T-cell (primary cell): ENCODE data around the gene GPR156. TPM values are rescaled to one million over a fixed set of nuclear protein-coding genes. Genes with fewer than 3 reads are reported as not detected.

Source experiments
- ATAC-seq, 4 experiments: fragments of 200-7000 bp in 3 of 4; fragments of 150-1000 bp in 1 of 4; cut with Tn5 transposase; replicated peaks in 1 of 4; 1 replicate in 3 of 4; 2 replicates in 1 of 4; pipeline ENCODE4 v1.10.0; 2021; ENCODE audit warnings: moderate library complexity in 3 of 4, mild to moderate bottlenecking in 2 of 4, moderate number of reproducible peaks in 1 of 4
- CTCF ChIA-PET, 2 donors: fragments of 300-600 bp; sonication (Branson Sonifier 250); formaldehyde crosslinking; loops; one replicate each; lab custom pipeline; 2022; ENCODE audit warnings: antibody characterized with exemption in 2 of 2; lab: Charles Lee
- POLR2A ChIA-PET, 2 donors: fragments of 300-600 bp; sonication (Branson Sonifier 250); formaldehyde crosslinking; loops; one replicate each; lab custom pipeline; 2022; ENCODE audit warnings: antibody characterized with exemption in 2 of 2; lab: Charles Lee
- DNase-seq, 35 experiments: peaks; one replicate each; pipeline versions ENCODE4 v3.0.0 to v3.0.0-alpha.2; 2013 to 2023
- H3K27ac ChIP-seq: one replicate; pipeline ENCODE4 v1.5.1; 2013; ENCODE audit warnings: low read length
- H3K27me3 ChIP-seq, 2 experiments: replicated peaks in 1 of 2; 1 replicate in 1 of 2; 2 replicates in 1 of 2; pipeline versions ENCODE4 v1.6.1 to v1.7.0; 2013; ENCODE audit warnings: low read length in 1 of 2, mixed read lengths in 1 of 2; ENCODE audit not compliant: control insufficient read depth in 2 of 2, insufficient read depth in 2 of 2; ENCODE audit errors: extremely low read depth in 1 of 2
- H3K36me3 ChIP-seq, 2 donors: 1 replicate in 1 of 2; 2 replicates in 1 of 2; pipeline versions ENCODE4 v1.6.1 to v1.7.0; 2013; ENCODE audit warnings: low read length in 1 of 2; ENCODE audit not compliant: control insufficient read depth in 2 of 2, insufficient read depth in 1 of 2; ENCODE audit errors: extremely low read depth in 1 of 2
- H3K4me1 ChIP-seq, 2 experiments: 1 replicate in 1 of 2; 2 replicates in 1 of 2; pipeline versions ENCODE4 v1.6.1 to v1.7.0; 2013; ENCODE audit warnings: low read length in 2 of 2, mixed read lengths in 1 of 2; ENCODE audit not compliant: insufficient read depth in 2 of 2, control insufficient read depth in 1 of 2; ENCODE audit errors: extremely low read depth in 1 of 2
- H3K4me3 ChIP-seq, 2 donors: 1 replicate in 1 of 2; 2 replicates in 1 of 2; pipeline versions ENCODE4 v1.5.1 to v1.7.0; 2013; ENCODE audit warnings: mild to moderate bottlenecking in 2 of 2, low read length in 1 of 2, moderate library complexity in 1 of 2; ENCODE audit not compliant: control insufficient read depth in 1 of 2; ENCODE audit errors: extremely low read depth in 1 of 2
- H3K9me3 ChIP-seq: 2 replicates; pipeline ENCODE4 v1.7.0; 2013
- H3K27ac Mint-ChIP-seq, 2 donors: one replicate each; pipeline ENCODE4 v1.8.0; 2020 to 2021; ENCODE audit warnings: mild to moderate bottlenecking in 2 of 2, mixed read lengths in 2 of 2
- H3K27me3 Mint-ChIP-seq, 2 donors: one replicate each; pipeline ENCODE4 v1.8.0; 2021 to 2022; ENCODE audit warnings: mixed read lengths in 2 of 2
- H3K36me3 Mint-ChIP-seq: one replicate; pipeline ENCODE4 v1.8.0; 2021; ENCODE audit warnings: mixed read lengths
- H3K4me1 Mint-ChIP-seq, 3 donors: one replicate each; pipeline ENCODE4 v1.8.0; 2020 to 2022; ENCODE audit warnings: mixed read lengths in 3 of 3, mild to moderate bottlenecking in 1 of 3
- H3K4me3 Mint-ChIP-seq, 3 donors: one replicate each; pipeline ENCODE4 v1.8.0; 2020 to 2022; ENCODE audit warnings: mild to moderate bottlenecking in 3 of 3, mixed read lengths in 3 of 3, moderate library complexity in 3 of 3
- H3K9me3 Mint-ChIP-seq, 3 donors: one replicate each; pipeline ENCODE4 v1.8.0; 2020 to 2022; ENCODE audit warnings: mixed read lengths in 3 of 3
- WGBS: methylation state at CpG from one replicate; pipeline ENCODE4 v1.1.5; 2013; ENCODE audit warnings: missing lambda C conversion rate; ENCODE audit not compliant: insufficient coverage; 5-methylcytosine and 5-hydroxymethylcytosine counted together
- total RNA-seq, 35 experiments: library from RNA in 6 of 35; stranded (reverse) in 6 of 35; fragments of 120-200 nt in 1 of 35; gene quantifications; one replicate each; pipeline versions ENCODE4 v1.2.1 to v1.2.4 and lab custom pipeline; 2013 to 2026

Gene GPR156
- total RNA-seq, 5 donors from 2014 or later (not counting 1 experiment from before 2014, with no cell fraction given), result 0.09 to 0.75 (median 0.38) TPM; not detected in 1

- Histone ChIP-seq H3K4me1 (no peaks in the 10 kb centered on the region), H3K4me3 (no peak overlapping the region), H3K9me3 (no peaks in the 10 kb centered on the region), H3K27me3 (no peaks in the 10 kb centered on the region), H3K27ac (no peak overlapping the region), H3K36me3 (no peaks in the 10 kb centered on the region)
- no peak overlapping the region for H3K27ac Mint-ChIP-seq
- ATAC-seq (no peak), DNase-seq (no peak)
- no peak overlapping the region for H3K4me3 Mint-ChIP-seq
- no peaks in the 10 kb centered on the region for H3K36me3 Mint-ChIP-seq
- WGBS, result 56% methylated on average over 1 of the region's 3 CpGs
- ChIA-PET POLR2A (no interaction called here), CTCF (no interaction called here)
- H3K4me1 Mint-ChIP-seq, result no peaks in the 10 kb centered on the region
- H3K9me3 Mint-ChIP-seq, result no peaks in the 10 kb centered on the region
- peaks cover 0 to 1% of the 10 kb centered on the region in 2 donors for H3K27me3 Mint-ChIP-seq
Observed at GRCh38 chr3:120174811-120175539, 110.0 kb downstream of the GPR156 start.

- no peaks in the 10 kb centered on the region for H3K27me3 Mint-ChIP-seq
- H3K9me3 ChIP-seq, result no peaks in the 10 kb centered on the region
- no peak for DNase-seq
- no peaks in the 10 kb centered on the region for H3K4me1 ChIP-seq
- no peak overlapping the region for H3K27ac ChIP-seq
- H3K27me3 ChIP-seq, result no peaks in the 10 kb centered on the region
- WGBS, result no CpG with 5 or more reads among the region's 6 CpGs
- ChIA-PET POLR2A (interaction anchor here in 1 of 2 donors (0.5 kb wide), 1 partner anchor 22 kb away, joined by 3 read pairs; no protein-coding TSS in a partner anchor), CTCF (interaction anchor here (0.6 to 0.8 kb wide), 3 partner anchors 11 to 227 kb away, joined by 3 to 5 read pairs (median 3); no protein-coding TSS in a partner anchor)
- H3K4me3 Mint-ChIP-seq, result no peak overlapping the region
- no peaks in the 10 kb centered on the region for H3K36me3 Mint-ChIP-seq
- no peak overlapping the region for H3K27ac Mint-ChIP-seq
- H3K36me3 ChIP-seq, result no peaks in the 10 kb centered on the region
- ATAC-seq, result no peak
- no peak overlapping the region for H3K4me3 ChIP-seq
- no peaks in the 10 kb centered on the region for H3K4me1 Mint-ChIP-seq
- H3K9me3 Mint-ChIP-seq, result no peaks in the 10 kb centered on the region
Observed at GRCh38 chr3:120173056-120173675, 111.9 kb downstream of the GPR156 start.

GRCh38 chr3:120172070-120172469 lies 113.0 kb downstream of the GPR156 start:
- H3K27me3 Mint-ChIP-seq, result no peaks in the 10 kb centered on the region
- POLR2A ChIA-PET, result no interaction called here
- 60% methylated on average over 2 of the region's 6 CpGs for WGBS
- no peaks in the 10 kb centered on the region for H3K9me3 Mint-ChIP-seq
- Histone ChIP-seq H3K36me3 (no peaks in the 10 kb centered on the region), H3K27me3 (no peaks in the 10 kb centered on the region), H3K4me1 (no peaks in the 10 kb centered on the region), H3K27ac (no peak overlapping the region), H3K4me3 (no peak overlapping the region), H3K9me3 (no peaks in the 10 kb centered on the region)
- no peak for DNase-seq
- no peak overlapping the region for H3K27ac Mint-ChIP-seq
- H3K4me1 Mint-ChIP-seq, result no peaks in the 10 kb centered on the region
- no peak overlapping the region for H3K4me3 Mint-ChIP-seq
- ATAC-seq, result no peak
- CTCF ChIA-PET, result interaction anchor here in 1 of 2 donors (0.7 kb wide), 1 partner anchor 274 kb away, joined by 7 read pairs; no protein-coding TSS in a partner anchor
- H3K36me3 Mint-ChIP-seq, result no peaks in the 10 kb centered on the region

- Mint-ChIP-seq H3K4me3 (no peak overlapping the region), H3K36me3 (no peaks in the 10 kb centered on the region), H3K27me3 (no peaks in the 10 kb centered on the region), H3K27ac (no peak overlapping the region), H3K9me3 (no peaks in the 10 kb centered on the region), H3K4me1 (no peaks in the 10 kb centered on the region)
- H3K36me3 ChIP-seq, result no peaks in the 10 kb centered on the region
- WGBS, result 83% methylated on average over 7 of the region's 8 CpGs
- ATAC-seq (no peak), DNase-seq (no peak)
- no peak overlapping the region for H3K4me3 ChIP-seq
- no peaks in the 10 kb centered on the region for H3K9me3 ChIP-seq
- H3K27ac ChIP-seq, result no peak overlapping the region
- ChIA-PET POLR2A (no interaction called here), CTCF (no interaction called here)
- H3K27me3 ChIP-seq, result no peaks in the 10 kb centered on the region
- no peaks in the 10 kb centered on the region for H3K4me1 ChIP-seq
Observed at GRCh38 chr3:120171134-120171873, 113.7 kb downstream of the GPR156 start.

DNA sequence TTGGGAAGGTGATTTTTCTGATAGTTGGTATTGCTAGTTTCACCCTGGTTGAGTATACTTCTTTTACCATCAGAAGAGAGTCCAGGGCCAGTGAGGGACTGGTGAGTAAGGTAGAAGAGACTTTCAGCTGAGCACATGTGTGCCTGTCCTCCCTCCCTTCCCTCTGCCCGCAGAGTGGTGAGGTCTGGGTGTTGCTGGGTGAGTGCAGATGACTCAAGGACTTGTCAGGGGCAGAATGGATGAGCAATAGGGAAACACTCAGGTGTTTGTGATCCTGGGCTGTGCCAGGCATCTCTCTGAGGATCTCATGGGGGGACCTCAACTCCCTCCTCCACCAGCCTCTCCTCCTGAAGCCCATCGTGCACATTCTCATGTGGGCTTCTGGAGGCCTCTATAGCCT lies 114.8 kb downstream of the GPR156 start:
- no peaks in the 10 kb centered on the region for H3K27me3 Mint-ChIP-seq
- POLR2A ChIA-PET, result no interaction called here
- Histone ChIP-seq H3K9me3 (no peaks in the 10 kb centered on the region), H3K27me3 (peaks cover 0 to 5% of the 10 kb centered on the region in 2 experiments), H3K36me3 (no peaks in the 10 kb centered on the region), H3K27ac (no peak overlapping the region), H3K4me3 (no peak overlapping the region), H3K4me1 (no peaks in the 10 kb centered on the region)
- CTCF ChIA-PET, result no interaction called here
- H3K4me3 Mint-ChIP-seq, result no peak overlapping the region
- whole genome bisulfite sequencing, result 100% methylated on average over 1 of the region's 2 CpGs
- no peak overlapping the region for H3K27ac Mint-ChIP-seq
- no peaks in the 10 kb centered on the region for H3K36me3 Mint-ChIP-seq
- no peaks in the 10 kb centered on the region for H3K9me3 Mint-ChIP-seq
- ATAC-seq (no peak), DNase-seq (no peak)
- no peaks in the 10 kb centered on the region for H3K4me1 Mint-ChIP-seq

- Histone ChIP-seq H3K4me1 (no peaks in the 10 kb centered on the region), H3K27me3 (peaks cover 0 to 9% of the 10 kb centered on the region in 2 experiments), H3K4me3 (no peak overlapping the region), H3K27ac (no peak overlapping the region), H3K9me3 (no peaks in the 10 kb centered on the region), H3K36me3 (no peaks in the 10 kb centered on the region)
- no peak for DNase-seq
- ATAC-seq, result no peak
- Mint-ChIP-seq H3K27me3 (peaks cover 0 to 2% of the 10 kb centered on the region in 2 donors), H3K9me3 (no peaks in the 10 kb centered on the region), H3K36me3 (no peaks in the 10 kb centered on the region), H3K27ac (no peak overlapping the region), H3K4me3 (no peak overlapping the region), H3K4me1 (no peaks in the 10 kb centered on the region)
- 79% methylated on average over 5 of the region's 5 CpGs for WGBS
- ChIA-PET CTCF (no interaction called here), POLR2A (interaction anchor here in 1 of 2 donors (0.6 kb wide), 1 partner anchor 9 kb away, joined by 3 read pairs; no protein-coding TSS in a partner anchor)
Observed at GRCh38 chr3:120169407-120169806, 115.6 kb downstream of the GPR156 start.
